Vagina (tissue), 2 donors: ENCODE data around the gene EPO. TPM values are rescaled to one million over a fixed set of nuclear protein-coding genes. Genes with fewer than 3 reads are reported as not detected.

ENCODE experiments used
- DNase-seq, 2 donors: peaks; one replicate each; pipeline ENCODE4 v3.0.0-alpha.2; 2017; ENCODE audit errors: extremely low spot score in 2 of 2
- H3K27ac ChIP-seq: fragments of 200-600 bp; sonication (generic); one replicate; pipeline ENCODE4 v1.5.1; 2019
- H3K27me3 ChIP-seq: fragments of 200-600 bp; sonication (generic); one replicate; pipeline ENCODE4 v1.5.1; 2019
- H3K36me3 ChIP-seq, 2 donors: fragments of 200-600 bp; sonication (generic); one replicate each; pipeline ENCODE4 v1.5.1; 2017 to 2019
- H3K4me1 ChIP-seq: fragments of 200-600 bp; sonication (generic); one replicate; pipeline ENCODE4 v1.5.1; 2019
- H3K4me3 ChIP-seq, 2 donors: fragments of 200-600 bp; sonication (generic); 1 replicate in 1 of 2; 2 replicates in 1 of 2; pipeline ENCODE4 v1.5.1; 2016 to 2019
- H3K9me3 ChIP-seq: fragments of 200-600 bp; sonication (generic); one replicate; pipeline ENCODE4 v1.5.1; 2019
- POLR2A ChIP-seq, 2 donors: fragments of 450-650 bp; IDR thresholded peaks; one replicate each; pipeline ENCODE4 v1.6.1; 2017; ENCODE audit warnings: antibody characterized with exemption in 2 of 2, mild to moderate bottlenecking in 2 of 2, moderate library complexity in 2 of 2
- POLR2AphosphoS5 ChIP-seq, 2 donors: sonication (generic); formaldehyde crosslinking; IDR thresholded peaks; one replicate each; pipeline ENCODE4 v1.9.0; 2017; ENCODE audit warnings: antibody characterized with exemption in 2 of 2, mild to moderate bottlenecking in 2 of 2, low read depth in 1 of 2; ENCODE audit not compliant: insufficient read depth in 1 of 2
- intact Hi-C: fragments of 100-400 bp; cut with DNase I; formaldehyde crosslinking; loops from one replicate; pipeline ENCODE4 v1.15.1; 2023
- total RNA-seq: library from RNA; depleted of rRNA; stranded (reverse); fragments of >200 nt; gene quantifications from one replicate; pipeline ENCODE4 v1.2.3, GENCODE V29; 2016
- TF ChIP-seq, protein P1 (sequence below), 3 experiments: fragments of 450-650 bp in 2 of 3; fragments of 200-600 bp in 1 of 3; sonication (generic) in 1 of 3; IDR thresholded peaks; one replicate each; pipeline ENCODE4 v1.5.1; 2017 to 2019; ENCODE audit warnings: antibody characterized with exemption in 3 of 3, mild to moderate bottlenecking in 2 of 3, moderate library complexity in 2 of 3

EPO gene
- total RNA-seq, 1 donor from 2014 or later, result not detected

DNA sequence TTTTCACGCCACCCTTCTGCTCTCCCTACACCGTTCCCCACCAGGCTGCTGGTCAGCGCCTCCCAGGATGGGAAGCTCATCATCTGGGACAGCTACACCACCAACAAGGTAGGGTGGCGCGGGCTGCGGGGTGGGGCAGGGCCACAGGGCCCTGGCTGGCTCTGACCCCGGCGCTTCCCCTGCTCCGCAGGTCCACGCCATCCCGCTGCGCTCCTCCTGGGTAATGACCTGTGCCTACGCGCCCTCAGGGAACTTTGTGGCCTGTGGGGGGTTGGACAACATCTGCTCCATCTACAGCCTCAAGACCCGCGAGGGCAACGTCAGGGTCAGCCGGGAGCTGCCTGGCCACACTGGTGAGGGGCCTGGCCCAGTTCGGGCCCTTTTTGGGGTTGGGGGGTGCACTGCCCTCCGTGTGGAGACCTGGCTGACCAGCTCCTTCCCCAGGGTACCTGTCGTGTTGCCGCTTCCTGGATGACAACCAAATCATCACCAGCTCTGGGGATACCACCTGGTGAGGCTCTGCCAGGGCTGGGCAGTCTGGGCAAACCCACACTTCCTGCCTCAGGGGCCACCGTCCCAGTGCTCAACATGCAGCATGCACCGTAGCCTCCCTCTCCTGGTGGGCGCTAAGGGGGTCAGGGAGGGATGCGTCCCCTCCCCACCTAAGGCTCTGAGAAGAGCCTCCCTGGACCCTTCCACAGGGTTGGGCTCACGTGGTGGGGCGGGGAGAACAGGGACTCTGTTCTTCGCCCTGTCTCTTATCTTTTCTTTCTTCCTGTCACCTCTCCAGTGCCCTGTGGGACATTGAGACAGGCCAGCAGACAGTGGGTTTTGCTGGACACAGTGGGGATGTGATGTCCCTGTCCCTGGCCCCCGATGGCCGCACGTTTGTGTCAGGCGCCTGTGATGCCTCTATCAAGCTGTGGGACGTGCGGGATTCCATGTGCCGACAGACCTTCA is 42.7 kb upstream of the EPO start:
- peaks cover 3 to 44% of the 10 kb centered on the region in 2 donors for H3K36me3 ChIP-seq
- no peaks in the 10 kb centered on the region for H3K9me3 ChIP-seq
- no peaks in the 10 kb centered on the region for H3K27me3 ChIP-seq
- intact Hi-C loops, result loop anchor here (5.0 to 10.0 kb wide), 2 partner anchors 75 to 203 kb away; partner anchors contain the start of genes PCOLCE and TSC22D4
- H3K27ac ChIP-seq, result peak overlapping the region; percentile 99
- H3K4me1 ChIP-seq, result peaks cover 45% of the 10 kb centered on the region
- no peak for DNase-seq
- no peak overlapping the region for H3K4me3 ChIP-seq
- TF ChIP-seq POLR2AphosphoS5 (IDR thresholded peaks at IDR 0.05; ENCODE audit: insufficient read depth in 1 of 2, low read depth in 1 of 2) (no peak), POLR2A (IDR thresholded peaks at IDR 0.05) (no peak)
- TF ChIP-seq, protein P1, sequence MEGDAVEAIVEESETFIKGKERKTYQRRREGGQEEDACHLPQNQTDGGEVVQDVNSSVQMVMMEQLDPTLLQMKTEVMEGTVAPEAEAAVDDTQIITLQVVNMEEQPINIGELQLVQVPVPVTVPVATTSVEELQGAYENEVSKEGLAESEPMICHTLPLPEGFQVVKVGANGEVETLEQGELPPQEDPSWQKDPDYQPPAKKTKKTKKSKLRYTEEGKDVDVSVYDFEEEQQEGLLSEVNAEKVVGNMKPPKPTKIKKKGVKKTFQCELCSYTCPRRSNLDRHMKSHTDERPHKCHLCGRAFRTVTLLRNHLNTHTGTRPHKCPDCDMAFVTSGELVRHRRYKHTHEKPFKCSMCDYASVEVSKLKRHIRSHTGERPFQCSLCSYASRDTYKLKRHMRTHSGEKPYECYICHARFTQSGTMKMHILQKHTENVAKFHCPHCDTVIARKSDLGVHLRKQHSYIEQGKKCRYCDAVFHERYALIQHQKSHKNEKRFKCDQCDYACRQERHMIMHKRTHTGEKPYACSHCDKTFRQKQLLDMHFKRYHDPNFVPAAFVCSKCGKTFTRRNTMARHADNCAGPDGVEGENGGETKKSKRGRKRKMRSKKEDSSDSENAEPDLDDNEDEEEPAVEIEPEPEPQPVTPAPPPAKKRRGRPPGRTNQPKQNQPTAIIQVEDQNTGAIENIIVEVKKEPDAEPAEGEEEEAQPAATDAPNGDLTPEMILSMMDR (IDR thresholded peaks at IDR 0.05), result no peak

DNA sequence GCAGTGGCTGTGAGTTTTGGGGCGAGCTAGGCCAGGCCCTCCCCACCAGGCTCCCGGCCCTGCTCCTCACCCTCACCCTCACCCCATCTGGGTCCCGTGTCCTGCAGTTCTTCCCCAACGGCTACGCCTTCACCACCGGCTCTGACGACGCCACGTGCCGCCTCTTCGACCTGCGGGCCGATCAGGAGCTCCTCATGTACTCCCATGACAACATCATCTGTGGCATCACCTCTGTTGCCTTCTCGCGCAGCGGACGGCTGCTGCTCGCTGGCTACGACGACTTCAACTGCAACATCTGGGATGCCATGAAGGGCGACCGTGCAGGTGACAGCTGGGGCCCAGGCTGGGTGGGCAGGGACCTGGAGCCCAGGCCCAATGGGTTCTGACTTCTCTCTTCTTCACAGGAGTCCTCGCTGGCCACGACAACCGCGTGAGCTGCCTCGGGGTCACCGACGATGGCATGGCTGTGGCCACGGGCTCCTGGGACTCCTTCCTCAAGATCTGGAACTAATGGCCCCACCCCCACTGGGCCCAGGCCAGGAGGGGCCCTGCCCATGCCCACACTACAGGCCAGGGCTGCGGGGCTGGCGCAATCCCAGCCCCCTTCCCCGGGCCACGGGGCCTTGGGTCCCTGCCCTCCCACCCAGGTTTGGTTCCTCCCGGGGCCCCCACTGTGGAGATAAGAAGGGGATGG is 41.8 kb upstream of the EPO start:
- Histone ChIP-seq H3K4me3 (no peak overlapping the region), H3K9me3 (no peaks in the 10 kb centered on the region), H3K4me1 (peaks cover 41% of the 10 kb centered on the region), H3K27me3 (no peaks in the 10 kb centered on the region), H3K36me3 (peaks cover 3 to 53% of the 10 kb centered on the region in 2 donors), H3K27ac (peak overlapping the region; percentile 56)
- no peak for DNase-seq
- TF ChIP-seq POLR2A (IDR thresholded peaks at IDR 0.05) (no peak), POLR2AphosphoS5 (IDR thresholded peaks at IDR 0.05; ENCODE audit: insufficient read depth in 1 of 2, low read depth in 1 of 2) (no peak)
- TF ChIP-seq, protein P1 (IDR thresholded peaks at IDR 0.05), result no peak
- intact Hi-C loops, result loop anchor here (5.0 to 10.0 kb wide), 2 partner anchors 76 to 204 kb away; partner anchors contain the start of genes PCOLCE and TSC22D4

DNA sequence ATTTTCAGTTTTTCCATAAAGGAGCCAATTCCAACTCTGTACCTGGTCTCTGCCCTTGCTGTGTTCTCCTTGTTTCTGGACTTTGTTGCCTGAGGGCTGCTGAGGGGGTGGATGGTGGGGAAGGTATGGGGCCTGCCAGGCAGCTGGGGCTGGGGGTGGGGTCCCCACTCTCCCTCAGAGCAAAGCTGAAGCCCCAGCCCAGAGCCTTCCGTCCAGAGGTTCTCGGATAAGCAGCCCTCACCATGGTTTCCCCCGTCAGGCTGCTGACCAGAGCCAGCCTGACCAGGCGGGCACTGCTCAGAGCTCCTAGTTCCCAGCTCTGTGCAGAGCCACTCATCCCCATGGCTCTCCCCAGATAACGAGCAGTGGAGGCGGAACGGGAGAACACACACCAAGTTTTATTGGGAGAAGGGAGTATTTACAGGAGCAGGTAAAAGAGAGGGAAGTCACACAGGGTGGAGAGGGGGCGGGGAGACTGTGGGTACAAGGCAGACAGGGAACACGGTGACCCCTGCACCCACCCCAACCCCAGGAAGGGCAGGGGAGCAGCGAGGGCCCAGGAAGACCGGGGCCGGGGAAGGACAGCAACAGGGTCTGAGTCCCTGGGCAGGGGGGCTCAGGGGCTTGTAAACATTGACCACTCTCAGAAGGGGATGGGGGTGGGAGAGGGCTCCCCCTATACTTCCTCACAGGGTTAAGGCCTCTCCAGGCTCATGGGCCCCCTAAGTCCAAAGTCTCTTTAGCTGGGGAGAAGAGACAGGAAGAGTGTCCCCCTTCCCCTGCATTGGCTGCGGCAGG is 40.9 kb upstream of the EPO start:
- no peak for DNase-seq
- intact Hi-C loops, result loop anchor here (5.0 to 10.0 kb wide), 2 partner anchors 77 to 205 kb away; partner anchors contain the start of genes PCOLCE and TSC22D4
- peaks cover 3 to 62% of the 10 kb centered on the region in 2 donors for H3K36me3 ChIP-seq
- peak overlapping the region; percentile 56 for H3K27ac ChIP-seq
- peaks cover 41% of the 10 kb centered on the region for H3K4me1 ChIP-seq
- H3K27me3 ChIP-seq, result no peaks in the 10 kb centered on the region
- TF ChIP-seq, protein P1 (IDR thresholded peaks at IDR 0.05), result no peak
- H3K9me3 ChIP-seq, result no peaks in the 10 kb centered on the region
- no peak overlapping the region for H3K4me3 ChIP-seq

DNA sequence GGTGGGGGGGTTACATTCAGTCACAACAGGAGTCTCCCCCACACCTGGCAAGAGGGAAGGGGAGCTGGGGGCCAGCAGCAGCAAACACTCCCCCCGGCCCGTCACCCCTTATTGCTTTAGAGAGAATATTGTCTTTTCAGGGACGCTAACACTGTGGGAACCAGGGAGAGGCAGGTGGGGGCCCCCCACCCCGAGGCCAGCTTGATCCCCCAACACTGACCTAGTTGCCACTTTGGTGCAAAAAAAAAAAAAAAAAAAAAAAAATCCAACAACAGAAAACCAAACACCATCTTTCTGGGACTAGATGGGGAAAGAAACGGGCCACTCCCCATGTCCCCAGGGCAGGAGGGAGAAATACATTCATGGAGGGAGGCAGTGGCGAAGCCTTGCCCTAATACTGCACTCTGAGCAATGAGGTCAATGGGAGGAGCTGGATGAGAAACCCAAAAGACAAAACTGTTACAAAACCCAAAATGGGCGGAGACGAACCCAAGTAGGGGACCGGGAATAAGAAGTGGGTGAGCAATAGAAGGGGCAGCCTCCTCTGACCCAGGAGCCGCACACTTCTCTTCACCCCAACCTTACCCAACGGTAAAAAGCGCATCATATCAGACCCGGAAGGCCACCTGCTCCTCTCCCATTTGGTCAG is 40.2 kb upstream of the EPO start:
- Histone ChIP-seq H3K27ac (peak overlapping the region; percentile 56), H3K9me3 (no peaks in the 10 kb centered on the region), H3K4me3 (no peak overlapping the region), H3K4me1 (peaks cover 41% of the 10 kb centered on the region), H3K36me3 (peaks cover 3 to 69% of the 10 kb centered on the region in 2 donors), H3K27me3 (no peaks in the 10 kb centered on the region)
- no peak for DNase-seq
- intact Hi-C loops, result loop anchor here (5.0 to 10.0 kb wide), 2 partner anchors 78 to 205 kb away; partner anchors contain the start of genes PCOLCE and TSC22D4
- TF ChIP-seq POLR2AphosphoS5 (IDR thresholded peaks at IDR 0.05; ENCODE audit: insufficient read depth in 1 of 2, low read depth in 1 of 2), result no peak
